Eye (tissue), 1 donor: Measurements from ENCODE around the gene SLC38A11.

ENCODE experiments used
- DNase-seq: peaks from one replicate; pipeline ENCODE4 v3.0.0-alpha.2; 2015

The SLC38A11 gene

DNA sequence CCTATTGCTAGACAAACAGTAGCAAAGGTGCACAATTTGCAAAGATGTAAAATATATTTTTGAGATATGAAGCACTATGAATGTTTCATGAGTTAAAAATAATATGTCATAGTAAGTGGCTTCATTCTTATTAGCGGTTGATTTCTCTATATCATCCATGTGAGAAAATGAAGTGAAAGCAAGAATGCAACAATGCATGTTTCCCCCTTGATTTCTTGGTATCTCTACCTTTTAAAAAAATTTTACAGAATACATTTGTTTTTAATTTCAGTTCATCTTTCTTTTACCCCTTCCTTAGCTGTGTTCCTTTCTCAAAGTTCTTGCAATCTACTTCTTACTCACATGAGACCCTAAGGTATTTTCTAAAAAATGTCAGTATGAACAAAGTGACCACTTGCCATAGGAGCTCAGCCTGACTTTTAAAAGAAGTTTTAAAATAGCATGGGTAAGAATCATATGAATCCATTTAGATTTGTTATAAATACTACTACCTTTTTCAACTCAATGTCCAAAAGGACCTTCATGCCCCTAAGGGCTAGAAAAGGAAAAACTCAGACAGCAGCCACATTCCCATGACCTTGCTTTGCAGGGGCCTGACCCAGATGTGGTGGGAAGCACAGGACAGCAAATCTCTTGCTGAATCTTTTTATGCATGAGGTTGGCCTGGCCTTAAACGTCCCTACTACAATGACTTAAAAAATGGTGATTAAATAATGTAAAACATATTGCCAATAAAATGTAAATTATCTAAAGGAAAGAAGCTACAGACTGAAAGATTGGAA lies 14.8 kb upstream of the SLC38A11 start:
- no peak for DNase-seq

DNA sequence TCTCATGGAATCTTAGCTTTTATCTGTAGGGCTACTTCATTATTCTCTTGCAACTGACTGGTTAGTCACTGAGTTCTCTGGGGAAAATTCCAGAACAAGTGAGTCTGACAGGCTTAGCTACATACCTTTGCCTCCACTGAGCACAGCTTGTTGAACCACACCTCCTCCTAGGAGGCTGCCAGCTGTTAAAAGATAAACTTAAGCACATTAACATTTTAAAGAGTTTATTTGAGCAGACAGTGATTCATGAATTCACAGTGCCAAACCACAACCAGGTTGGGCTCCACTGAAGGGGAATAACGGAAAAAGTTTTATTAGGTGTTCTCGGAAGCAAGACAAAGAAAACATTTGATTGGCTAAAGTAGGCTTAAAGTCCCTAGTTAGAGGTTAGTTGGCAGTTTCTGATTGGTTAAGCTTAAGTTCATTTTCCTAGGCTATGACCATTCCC lies 12.5 kb upstream of the SLC38A11 start:
- DNase-seq = no peak

DNA sequence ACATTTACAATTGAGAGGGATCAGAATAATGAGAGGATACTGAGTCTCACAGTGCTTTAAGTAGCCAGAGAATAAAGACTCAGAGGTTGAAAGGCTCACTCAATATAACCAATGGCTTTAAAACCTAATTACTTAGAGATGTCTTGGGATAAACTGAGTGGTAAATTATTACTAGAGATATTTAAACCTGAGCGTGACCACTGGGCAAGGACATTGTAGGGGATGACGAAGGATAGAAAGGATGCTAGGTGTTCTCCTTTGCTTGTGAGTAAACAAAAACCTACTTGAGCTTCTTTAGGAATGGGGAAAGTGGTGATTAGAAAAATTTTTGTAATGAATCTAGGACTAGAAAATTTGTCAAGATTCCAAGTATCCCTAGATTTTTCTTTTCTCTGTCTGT lies 12.0 kb upstream of the SLC38A11 start:
- no peak for DNase-seq

DNA sequence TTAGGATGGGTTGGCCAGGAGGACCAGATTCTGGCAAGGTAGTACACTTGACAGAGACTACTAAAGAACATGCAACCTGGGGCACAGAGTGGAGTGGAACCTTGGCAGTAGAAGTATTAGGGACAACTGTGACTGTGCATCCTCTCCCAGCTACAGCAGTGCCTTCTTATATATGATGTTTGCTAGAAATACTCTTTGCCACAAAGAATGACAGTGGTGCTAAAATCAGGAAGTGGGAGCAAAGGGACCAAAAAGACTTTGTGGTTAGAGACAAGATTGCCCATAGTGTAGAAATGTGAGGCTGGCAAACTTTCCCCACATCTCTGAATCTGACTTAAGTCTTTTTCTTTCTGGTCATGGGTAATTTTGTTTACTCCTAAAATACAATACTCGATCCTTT lies 9.4 kb upstream of the SLC38A11 start:
- no peak for DNase-seq

DNA sequence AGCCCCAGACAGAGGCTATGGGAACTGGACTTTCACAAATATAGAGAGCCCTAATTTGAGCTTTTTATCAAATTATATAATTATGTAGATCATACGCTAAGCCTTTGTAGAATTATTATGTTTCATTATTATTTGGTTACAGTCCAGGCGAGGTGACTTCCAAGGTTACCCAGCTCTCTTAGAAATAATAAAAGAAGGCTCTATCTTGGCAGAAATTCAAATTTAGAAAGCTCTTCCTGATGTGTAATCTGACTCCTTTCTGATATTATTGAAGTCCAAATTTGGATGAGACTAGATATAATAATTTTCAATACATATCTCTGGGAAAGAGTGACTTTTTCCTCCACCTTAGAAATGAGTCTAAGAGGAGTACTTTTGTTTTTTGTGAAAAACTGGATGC lies 4.8 kb upstream of the SLC38A11 start:
- DNase-seq = no peak

DNA sequence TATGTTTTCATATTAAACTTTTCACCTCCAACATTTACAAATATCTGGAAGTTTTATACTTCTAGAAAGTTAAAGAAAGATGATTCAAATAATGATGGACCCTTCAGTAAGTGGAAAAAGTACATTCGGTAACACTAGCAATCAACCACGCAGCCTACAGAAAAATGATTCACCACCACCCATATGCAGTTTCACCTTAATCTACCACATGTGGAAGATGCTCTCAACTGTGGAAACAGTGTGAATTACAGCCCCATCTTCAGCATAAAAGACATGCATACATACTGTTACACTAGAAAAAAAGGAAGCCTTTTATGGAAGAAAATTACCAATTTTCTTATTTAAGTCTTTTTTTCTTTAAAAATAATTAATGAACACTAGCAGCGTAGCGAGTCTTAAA lies 1.1 kb downstream of the SLC38A11 start:
- DNase-seq = no peak

DNA sequence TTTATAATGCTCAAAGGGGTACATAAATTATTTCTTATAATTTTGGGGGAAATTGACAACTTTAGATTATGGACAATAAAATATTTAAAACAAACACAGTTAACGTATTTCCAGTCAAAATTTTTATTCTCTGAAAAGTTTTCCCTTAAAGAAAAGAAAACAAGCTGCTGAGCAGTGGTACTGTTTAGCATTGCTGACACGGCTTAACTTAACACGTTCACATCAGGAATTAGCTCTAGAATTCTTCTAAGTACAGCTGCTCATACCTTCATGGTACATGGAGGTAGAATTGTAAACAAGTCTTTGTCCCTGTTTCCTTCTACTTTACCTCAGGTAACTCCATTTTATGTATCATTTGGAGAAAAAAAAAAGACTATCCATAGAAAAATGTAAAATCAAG lies 2.0 kb downstream of the SLC38A11 start:
- DNase-seq = no peak

DNA sequence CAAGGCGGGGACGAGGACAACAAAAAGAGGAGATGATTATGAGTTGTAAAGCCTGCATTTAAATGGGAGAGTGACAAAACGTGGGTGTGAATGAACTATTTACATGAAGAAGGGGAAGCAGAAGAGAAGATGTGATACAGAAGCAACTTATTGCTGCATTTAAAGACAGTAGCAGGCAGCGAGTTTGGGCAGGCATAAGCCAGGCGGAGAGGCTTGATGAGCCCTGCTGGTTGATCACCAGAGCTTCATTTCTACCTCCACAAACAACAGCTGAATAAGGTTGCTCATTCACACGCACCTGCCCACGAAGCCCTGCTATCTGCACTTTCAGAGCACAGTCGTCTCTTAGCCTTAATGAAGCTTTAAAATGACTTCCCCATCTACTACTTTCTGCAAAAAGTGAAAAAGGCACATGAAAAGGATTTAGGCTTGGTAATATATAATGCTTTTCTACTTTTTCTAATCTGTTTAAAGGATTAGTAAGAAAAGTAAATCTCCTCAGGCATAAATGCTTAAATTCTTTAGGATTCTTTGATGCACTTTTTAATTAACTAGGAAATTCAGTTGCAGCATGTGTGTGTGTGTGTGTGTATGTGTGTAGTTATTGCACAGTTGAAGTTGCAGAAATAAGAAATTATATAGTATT lies 3.1 kb downstream of the SLC38A11 start:
- no peak for DNase-seq

DNA sequence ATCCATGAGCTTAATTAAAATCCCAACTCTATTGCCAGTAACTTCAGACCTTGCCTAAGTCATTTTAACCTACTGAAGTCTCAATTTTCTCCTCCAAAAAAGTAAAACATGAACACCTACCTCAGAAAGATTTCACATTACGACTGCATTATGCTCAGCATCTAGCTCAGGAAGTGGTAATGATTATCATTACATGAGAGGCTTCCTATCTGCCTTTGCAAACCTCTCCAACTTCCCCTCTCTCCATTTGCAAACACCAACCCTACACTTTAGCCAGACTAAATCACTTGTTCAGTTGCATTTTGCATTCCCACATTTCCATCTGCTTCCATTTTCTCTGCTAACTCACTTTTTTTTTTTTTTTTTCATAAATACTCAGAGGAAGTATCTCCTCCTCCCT lies 6.8 kb downstream of the SLC38A11 start:
- DNase-seq = no peak

DNA sequence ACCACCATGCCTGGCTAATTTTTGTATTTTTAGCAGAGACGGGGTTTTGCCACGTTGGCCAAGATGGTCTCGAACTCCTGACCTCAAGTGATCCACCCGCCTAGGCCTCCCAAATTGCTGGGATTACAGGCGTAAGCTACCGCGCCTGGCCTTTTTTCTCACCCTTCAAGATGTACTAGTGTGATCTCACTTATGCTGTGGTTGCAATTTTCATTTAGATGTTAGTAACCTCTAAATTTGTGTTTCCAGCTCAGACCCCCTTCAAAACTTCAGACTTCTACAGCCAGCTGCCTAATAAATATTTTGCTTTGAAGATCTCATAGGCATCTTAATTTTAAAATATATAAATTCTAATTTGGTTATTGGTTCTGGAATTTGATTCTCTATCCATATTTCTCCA lies 8.0 kb downstream of the SLC38A11 start:
- no peak for DNase-seq

DNA sequence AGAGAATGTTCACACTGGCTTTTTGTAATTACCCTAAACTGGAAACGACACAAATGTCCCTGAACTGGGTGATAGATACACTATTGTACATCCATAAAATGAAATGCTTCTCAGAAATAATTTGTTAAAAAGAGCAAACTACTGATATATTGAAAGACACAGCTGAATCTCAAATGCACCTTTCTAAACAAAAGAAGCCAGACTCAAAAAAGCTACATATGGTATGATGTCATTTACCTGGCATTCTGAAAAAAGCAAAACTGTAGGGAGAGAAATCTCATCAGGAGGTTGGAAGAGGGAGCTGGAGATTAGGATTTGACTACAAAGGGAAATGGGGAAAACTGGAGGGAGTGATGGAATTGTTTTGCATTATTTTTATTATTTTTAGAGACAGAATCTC lies 12.0 kb downstream of the SLC38A11 start:
- no peak for DNase-seq

DNA sequence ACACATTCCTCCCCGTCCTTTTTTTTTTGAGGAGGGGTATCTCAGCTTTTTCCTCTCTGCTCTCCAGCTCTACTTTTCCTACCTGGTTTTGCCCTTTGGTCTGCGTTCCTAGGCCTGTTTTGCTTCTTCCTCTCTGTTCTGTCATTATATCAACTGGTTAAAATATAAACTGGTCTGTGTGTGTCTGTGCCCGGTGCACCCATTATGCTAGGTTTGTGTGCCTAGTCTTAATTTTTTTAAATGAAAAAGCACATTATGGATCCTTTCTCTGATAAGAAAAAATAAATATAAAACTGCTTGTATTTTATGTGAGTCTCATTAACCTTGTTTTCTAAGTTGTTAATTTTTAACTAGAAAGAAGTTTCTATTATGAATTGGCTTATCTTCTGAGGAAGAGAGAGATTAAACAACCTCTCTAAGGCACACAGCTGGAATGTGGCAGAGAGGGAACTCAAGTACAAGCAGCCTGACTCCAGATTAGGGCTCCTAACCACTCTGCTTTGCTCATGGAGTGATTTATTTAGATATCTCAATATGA lies 17.4 kb downstream of the SLC38A11 start:
- DNase-seq = no peak

DNA sequence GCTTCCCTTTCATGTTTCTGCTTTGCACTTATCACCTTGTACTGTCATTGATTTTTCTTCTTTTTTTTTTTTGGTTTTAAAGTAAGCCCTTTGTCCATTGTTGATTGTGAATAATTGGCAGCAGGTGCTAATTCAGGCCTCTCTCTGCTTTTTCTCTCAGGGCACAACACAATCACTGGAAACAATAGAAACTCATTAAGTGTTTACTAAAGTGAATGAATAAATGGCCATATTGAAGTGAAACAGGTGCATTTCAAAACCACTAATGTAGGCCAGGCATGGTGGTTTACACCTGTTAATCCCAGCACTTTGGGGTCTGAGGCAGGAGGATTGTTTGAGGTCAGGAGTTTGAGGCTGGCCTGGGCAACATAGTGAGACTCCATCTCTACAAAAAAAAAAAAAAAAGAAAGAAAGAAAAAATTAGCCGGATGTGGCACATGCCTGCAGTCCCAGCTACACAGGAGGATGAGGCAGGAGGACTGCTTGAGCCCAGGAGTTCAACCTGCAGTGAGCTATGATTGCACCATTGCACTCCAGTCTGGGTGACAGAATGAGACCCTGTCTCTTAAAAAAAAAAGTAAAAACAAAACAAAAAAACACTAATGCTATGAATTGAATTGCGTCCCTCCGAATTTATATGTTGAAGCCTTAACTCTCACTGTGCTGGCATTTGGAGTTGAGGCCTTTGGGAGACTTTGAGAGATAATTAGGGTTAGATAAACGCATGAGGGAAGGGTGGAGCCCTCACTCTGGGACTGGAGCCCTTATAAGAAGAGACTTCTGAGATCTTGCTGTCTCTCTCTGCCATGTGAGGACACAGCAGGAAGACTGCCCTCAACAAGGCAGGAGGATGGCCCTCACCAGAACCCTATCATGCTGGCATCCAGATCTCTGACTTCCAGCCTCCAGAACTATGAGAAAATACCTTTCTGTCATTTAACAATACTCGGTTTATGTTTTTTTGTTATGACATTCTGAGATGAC lies 19.9 kb downstream of the SLC38A11 start:
- DNase-seq = no peak

DNA sequence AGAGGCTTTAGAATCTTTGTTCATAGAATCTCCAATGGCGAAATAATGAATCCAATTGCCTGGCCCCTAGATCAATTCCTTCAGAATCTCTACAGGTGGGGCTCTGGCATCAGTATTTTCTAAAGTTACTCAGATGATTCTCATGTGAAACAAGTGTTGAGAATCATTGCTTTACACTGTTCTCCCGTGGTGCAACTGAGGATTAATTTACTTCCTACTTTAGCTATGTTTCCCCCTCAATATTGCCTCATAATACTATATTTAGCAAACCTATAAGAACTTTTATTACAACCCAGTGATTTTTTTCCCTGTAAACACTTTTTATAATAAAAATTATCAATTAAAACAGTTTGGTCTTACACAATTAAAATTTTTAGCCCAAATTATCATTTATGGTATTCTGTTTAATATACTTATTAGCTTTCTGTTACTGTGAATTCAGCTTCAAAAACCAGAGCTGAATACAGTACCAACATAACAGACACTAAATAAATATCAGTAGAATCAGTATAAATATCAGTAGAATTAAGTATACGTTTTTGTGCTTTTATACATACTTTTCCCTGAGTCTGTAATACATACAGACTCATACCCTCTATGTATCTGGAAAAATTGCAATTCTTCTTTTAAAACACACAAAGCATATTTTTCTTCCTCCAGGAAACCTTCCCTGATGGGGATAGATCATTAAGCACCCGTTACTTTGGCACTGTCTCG lies 20.8 kb downstream of the SLC38A11 start:
- no peak for DNase-seq

DNA sequence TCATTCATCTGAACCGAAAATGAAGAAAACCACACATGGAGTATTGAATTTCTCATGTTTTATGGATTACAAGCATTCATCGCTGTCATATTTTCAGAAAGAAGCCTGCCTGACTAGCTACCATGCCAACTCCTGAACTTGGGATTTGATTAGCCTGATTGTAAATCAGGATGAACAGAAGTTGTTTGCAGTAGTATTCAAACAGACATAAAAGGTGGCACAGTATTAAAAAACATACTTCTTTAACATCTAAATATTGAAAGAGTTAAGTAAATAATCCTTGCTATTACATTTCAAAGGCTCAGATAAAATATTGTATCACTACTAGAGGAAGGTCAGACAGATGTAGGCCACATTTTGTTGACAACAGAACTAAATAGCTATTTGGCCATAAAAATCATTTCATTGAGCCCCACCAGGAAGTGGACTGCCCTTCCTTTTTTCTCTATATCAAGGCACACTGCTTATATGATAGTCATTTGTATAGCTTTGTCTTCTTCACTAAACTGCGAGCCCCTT lies 21.6 kb downstream of the SLC38A11 start:
- DNase-seq = no peak

DNA sequence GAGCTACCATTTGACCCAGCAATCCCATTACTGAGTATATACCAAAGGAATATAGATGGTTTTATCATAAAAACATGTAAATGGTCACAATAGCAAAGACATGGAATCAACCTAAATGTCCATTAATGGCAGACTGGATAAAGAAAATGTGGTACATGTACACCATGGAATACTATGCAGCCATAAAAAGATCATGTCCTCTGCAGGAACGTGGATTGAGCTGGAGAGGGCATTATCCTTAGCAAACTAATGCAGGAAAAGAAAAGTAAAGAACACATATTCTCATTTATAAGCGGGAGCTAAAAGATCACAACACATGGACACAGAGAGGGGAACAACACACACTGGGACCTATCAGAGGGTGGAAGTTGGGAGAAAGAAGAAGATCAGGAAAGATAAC lies 22.9 kb downstream of the SLC38A11 start:
- DNase-seq = no peak

DNA sequence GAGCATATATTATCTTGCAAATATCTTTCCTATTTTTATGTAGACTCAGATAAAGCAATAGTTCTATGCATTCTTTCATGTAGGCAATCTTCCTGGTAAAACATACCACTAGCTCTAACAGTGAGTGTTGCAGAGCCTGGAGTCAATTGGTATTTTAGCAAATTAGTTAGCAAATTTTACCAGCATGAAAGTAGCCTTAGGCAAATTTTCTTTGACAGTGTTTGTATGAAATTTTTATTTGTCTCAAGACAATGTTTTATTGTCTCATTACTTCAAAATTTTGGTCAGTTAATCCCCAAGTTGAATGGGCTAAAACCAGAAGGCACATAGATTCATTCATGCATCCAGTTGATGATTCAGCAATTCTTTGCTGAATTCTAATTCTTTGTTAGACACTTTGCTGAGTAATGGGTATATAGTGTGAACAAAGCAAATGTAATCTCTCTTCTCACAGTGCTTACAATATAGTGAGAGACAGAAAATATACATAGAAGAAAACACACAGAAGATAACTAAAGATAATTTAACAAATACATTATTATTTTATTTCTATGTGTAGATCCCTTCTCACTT lies 27.1 kb downstream of the SLC38A11 start:
- no peak for DNase-seq

DNA sequence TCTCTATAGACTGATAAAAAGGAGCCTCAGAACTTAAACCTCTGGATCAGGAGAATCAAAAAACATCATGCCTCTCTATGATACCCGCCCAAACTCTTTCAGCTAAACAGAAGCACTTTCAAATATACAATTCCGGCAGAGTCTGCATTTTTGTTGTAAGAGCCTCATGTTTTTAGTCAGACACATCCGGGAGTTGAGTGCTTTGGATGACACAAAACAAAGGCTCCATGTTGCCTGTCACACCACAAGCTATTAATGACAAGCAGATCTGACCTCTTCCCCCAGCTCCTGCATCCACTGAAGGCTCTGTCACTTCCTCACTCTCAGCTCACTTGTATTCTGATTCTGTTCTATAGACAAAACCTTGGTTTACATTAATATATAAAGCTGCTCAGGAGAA lies 33.2 kb downstream of the SLC38A11 start:
- DNase-seq = no peak

DNA sequence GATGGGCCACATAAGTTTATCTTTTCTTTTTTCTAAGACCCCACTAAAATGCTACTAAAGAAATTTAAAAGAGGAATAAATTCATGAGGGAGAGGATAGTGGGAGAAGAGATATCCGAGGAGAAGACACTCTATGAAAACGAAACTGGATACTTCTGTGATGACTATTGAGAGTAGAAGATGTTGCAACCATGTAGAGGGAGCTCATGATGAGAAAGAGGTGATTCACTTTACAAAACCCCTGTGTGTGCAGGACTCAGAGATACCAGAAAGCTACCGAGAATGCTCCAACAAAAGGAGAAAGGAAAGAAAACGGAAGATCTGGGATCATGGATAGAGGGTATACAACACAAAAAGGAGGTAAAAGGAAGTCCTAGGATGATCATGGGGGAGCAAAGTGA lies 34.9 kb downstream of the SLC38A11 start:
- DNase-seq = no peak

DNA sequence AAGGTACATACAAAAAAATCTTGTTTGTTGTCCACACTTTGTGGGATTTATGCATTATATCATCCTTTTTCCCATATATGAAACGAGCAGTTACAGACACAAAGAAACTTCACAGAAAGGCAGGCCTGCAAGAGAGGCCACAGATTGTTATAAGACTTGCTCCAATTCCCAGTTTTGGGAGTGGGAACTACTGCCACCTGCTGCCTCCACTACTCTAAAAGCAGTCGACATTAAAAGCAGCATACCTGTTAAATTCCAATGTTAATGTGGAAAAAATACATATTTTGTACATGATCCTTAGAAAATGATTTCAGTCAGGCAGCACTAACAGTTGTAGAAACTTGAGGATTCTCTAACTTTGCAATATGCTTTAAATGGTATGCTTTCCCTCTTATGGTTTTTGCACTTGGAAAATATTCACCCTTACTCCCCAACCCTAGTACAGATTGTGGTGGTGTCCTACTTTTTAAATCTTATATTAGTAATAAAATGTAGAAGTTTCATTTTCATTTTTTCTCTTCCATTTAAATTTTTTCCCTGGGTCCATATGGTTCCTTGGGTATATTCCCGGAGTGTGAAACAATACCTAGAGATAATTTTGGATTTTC lies 37.9 kb downstream of the SLC38A11 start:
- peak; percentile 51 for DNase-seq

DNA sequence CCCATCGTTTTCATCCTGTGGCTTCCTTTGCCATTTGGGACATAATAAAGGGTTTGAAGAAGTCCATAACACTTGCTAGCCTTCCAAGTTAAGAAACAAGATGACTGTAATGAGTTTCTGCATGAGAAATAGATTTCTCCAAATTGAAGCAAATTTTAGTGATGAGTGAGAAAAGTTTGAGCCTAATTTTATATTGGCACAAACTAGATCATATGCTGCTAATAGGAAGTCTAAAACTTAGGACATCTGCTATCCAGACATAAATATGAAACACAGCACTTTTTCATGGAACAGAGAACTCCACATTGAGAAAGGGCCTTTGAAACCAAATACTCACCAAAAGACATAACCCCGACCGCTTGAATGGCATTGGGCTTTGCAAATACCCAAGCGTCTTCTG lies 39.8 kb downstream of the SLC38A11 start:
- no peak for DNase-seq
